GM11168 (cell line): ENCODE data around the gene DYNLT5.
"Not testable (repeated sequence)": the region's sequence is repeated elsewhere in the genome, so short reads cannot be mapped to it uniquely, and the experiment has no call there.

Experiments used
- in situ Hi-C: fragments of 300-500 bp; cut with MboI; formaldehyde crosslinking; loops from one replicate; pipeline ENCODE4 v1.12.0; 2022; ENCODE audit warnings: low sequenced_read_pairs; ENCODE audit not compliant: unreplicated experiment

The DYNLT5 gene

DNA sequence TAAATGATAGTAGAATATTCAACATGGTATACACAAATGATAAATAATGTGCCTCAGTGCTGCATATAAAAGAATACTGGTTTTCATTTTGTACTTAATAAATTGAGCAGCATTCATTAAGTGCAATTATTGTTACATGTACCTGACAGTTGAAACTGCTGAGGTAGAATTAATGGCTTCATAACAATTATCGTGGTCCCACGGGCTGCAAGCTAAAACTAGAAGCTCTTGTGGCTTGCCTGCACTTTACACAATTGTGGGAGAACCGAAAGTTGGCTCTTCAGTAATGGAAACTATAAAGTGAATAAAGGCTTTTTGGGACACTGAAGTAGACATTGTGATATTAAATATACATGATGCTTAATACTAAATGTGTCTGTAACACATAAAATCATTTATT, 25.6 kb downstream of the DYNLT5 start:
- in situ Hi-C loops = no loop called here

GRCh38 chr1:66778266-66778665, 26.0 kb downstream of the DYNLT5 start:
- in situ Hi-C loops = no loop called here

- in situ Hi-C loops = no loop called here
Observed at GRCh38 chr1:66778969-66779368, 26.7 kb downstream of the DYNLT5 start.

DNA sequence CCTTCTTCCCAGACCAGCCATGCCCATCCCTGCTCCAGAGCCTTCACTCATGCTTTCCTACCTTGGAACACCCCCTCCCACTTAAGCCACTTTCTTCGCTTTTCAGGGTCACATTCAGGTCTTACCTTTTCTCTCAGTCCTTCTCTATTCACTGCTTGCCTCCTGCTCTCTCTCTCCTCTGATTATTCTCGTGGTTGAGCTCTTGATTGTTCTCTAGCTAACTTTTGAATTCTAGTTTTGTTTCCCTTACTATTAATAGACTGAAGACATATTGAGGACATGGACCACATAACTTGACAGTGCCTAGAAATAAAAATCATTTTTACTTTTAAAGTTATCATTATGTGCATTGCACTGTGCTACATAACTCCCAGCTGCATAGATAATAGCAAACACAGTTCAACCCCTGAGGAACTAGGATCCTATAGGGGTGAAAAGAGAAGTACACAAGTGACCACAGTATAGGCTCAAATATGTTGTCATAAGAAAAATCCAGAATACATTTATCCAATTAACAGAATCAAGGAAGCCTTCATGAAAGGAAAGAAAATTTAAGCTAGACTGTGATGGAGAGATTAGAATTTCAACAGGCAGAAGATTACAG, 27.3 kb downstream of the DYNLT5 start:
- in situ Hi-C loops = no loop called here

DNA sequence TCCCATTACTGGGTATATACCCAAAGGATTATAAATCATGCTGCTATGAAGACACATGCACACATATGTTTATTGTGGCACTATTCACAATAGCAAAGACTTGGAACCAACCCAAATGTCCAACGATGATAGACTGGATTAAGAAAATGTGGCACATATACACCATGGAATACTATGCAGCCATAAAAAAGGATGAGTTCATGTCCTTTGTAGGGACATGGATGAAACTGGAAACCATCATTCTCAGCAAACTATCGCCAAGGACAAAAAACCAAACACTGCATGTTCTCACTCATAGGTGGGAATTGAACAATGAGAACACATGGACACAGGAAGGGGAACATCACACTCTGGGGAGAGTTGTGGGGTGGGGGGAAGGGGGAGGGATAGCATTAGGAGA, 33.5 kb downstream of the DYNLT5 start:
- in situ Hi-C loops = not testable (repeated sequence)

GRCh38 chr1:66787641-66788040, 35.4 kb downstream of the DYNLT5 start:
- in situ Hi-C loops = no loop called here

DNA sequence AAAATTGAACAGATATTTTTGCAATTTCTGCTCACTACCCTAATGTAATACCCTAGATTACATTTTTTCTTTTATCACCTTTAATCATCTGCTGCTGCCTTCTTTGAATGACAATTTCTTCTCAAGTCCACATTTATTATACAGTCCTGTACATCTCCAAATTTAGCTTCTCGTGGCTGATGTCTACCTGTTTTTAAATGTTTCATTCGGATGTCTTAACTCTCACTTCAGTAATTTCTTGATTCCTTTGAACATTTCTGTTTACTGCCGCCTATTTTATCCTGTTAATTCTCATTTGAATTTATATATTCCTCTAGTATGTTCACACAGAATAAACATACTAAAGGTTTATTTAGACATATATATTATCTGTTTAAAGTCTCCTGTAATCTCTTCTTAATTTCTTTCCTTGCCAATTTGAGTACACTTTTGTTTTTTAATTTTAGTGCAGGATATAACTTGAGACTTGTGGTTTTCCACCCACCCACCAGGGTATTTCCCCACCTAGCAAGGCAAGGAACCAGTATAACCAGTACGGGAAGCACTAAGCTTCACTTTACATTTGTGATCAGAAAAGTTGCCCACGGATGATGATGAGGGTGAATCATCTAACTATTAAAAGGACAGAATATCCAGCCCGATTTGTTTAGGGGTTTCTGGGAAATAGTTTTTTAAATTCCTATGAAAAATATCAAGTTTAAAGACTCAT, 36.1 kb downstream of the DYNLT5 start:
- in situ Hi-C loops = no loop called here

- in situ Hi-C loops = no loop called here
Observed at GRCh38 chr1:66791621-66792610, 39.7 kb downstream of the DYNLT5 start.

DNA sequence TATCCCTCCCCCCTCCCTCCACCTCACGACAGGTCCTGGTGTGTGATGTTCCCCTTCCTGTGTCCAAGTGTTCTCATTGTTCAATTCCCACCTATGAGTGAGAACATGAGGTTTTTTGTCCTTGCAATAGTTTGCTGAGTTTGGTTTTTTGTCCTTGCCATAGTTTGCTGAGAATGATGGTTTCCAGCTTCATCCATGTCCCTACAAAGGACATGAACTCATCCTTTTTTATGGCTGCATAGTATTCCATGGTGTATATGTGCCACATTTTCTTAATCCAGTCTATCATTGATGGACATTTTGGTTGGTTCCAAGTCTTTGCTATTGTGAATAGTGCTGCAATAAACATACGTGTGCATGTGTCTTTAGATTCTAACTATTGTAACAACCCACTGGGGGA, 43.6 kb downstream of the DYNLT5 start:
- in situ Hi-C loops = not testable (repeated sequence)

- in situ Hi-C loops = no loop called here
Observed at GRCh38 chr1:66809245-66809644, 57.0 kb downstream of the DYNLT5 start.

DNA sequence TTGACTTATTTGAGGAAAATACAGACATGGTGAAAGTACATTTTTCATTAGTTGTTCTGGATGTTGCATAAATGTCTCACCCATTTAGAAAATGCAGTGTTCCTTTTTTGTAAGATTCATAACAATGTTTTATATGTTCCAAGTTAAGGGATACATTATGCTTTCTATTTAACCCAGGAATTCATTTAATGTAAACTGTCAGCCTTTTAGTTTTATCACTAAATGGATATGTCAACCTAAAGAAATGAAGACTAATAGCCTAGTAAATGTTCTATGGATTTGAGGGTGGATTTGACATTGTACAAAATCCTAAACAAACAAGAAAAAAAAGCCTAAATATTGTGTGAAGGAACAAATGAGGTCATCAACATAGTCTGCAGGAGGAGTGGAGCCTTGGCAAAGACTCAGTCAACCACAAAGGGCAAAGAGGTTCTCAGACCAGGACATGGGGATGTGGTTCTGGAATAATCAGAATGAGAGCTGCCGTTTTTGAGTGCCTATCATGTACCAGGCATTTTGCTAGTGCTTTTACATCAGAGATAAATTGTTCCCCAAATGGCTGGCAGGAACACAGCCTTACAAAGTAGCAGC, 57.6 kb downstream of the DYNLT5 start:
- in situ Hi-C loops = loop anchor here (5.0 kb wide), 1 partner anchor 38 kb away; no protein-coding TSS in a partner anchor

- in situ Hi-C loops = no loop called here
Observed at GRCh38 chr1:66824771-66825170, 72.5 kb downstream of the DYNLT5 start.
